HCT116 (cell line): Measurements from ENCODE around the gene KATNAL1.

Experiments
- EZH2 ChIP-seq: fragments of 200-600 bp; sonication (generic); IDR thresholded peaks from 2 replicates; pipeline ENCODE4 v1.6.1; 2017; ENCODE audit warnings: antibody characterized with exemption, mixed run types
- POLR2A ChIP-seq: IDR thresholded peaks from 2 replicates; pipeline ENCODE4 v1.7.0; 2011; ENCODE audit warnings: borderline replicate concordance; ENCODE audit not compliant: insufficient read depth, insufficient read length; ENCODE audit errors: extremely low read depth
- SIN3A ChIP-seq: IDR thresholded peaks from 2 replicates; pipeline ENCODE4 v1.6.1; 2012; ENCODE audit warnings: low read depth
- SP1 ChIP-seq: IDR thresholded peaks from 2 replicates; pipeline ENCODE4 v1.6.1; 2012; ENCODE audit warnings: low read depth
- YY1 ChIP-seq: IDR thresholded peaks from 2 replicates; pipeline ENCODE4 v1.6.1; 2011; ENCODE audit warnings: low read length, low read depth, moderate library complexity, mild to moderate bottlenecking; ENCODE audit not compliant: insufficient replicate concordance; ENCODE audit errors: extremely low read depth
- TF ChIP-seq, protein P1 (sequence below), 3 experiments: fragments of 200-600 bp in 1 of 3; sonication (generic) in 1 of 3; IDR thresholded peaks in 2 of 3; conservative IDR thresholded peaks in 1 of 3; 2 replicates each; pipeline ENCODE4 v1.5.1; 2012 to 2017; ENCODE audit warnings: low read depth in 2 of 3, low read length in 2 of 3, antibody characterized with exemption in 1 of 3, borderline replicate concordance in 1 of 3, control low read depth in 1 of 3, mild to moderate bottlenecking in 1 of 3, mixed read lengths in 1 of 3, mixed run types in 1 of 3, moderate library complexity in 1 of 3; ENCODE audit not compliant: insufficient read depth in 1 of 3
- TF ChIP-seq, protein P2 (sequence below): IDR thresholded peaks from 2 replicates; pipeline ENCODE4 v1.6.1; 2011; ENCODE audit warnings: mild to moderate bottlenecking, low read length, moderate library complexity; ENCODE audit not compliant: insufficient replicate concordance; ENCODE audit errors: extremely low read depth
- TF ChIP-seq, protein P3 (sequence below): IDR thresholded peaks from 2 replicates; pipeline ENCODE4 v1.6.1; 2012

DNA sequence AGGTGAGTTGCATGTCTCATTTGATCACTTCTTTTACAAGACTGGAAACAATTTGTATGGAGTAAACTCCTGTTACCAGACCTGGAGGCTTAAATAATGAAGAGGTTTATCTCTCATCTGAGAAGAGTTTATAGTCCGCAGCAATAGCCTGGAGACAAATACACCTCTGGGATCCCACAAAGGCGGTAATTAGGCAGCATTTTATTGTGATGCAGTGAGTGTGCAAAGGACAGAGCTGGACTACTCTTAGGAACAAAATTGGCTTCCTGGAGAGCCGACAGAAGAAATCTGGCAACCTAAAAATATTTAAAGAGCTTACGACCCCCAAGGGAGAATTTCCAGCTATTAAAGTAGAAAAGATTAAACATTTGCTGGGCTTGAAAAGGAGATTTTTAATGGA lies 11.8 kb upstream of the KATNAL1 start:
- TF ChIP-seq, protein P1, sequence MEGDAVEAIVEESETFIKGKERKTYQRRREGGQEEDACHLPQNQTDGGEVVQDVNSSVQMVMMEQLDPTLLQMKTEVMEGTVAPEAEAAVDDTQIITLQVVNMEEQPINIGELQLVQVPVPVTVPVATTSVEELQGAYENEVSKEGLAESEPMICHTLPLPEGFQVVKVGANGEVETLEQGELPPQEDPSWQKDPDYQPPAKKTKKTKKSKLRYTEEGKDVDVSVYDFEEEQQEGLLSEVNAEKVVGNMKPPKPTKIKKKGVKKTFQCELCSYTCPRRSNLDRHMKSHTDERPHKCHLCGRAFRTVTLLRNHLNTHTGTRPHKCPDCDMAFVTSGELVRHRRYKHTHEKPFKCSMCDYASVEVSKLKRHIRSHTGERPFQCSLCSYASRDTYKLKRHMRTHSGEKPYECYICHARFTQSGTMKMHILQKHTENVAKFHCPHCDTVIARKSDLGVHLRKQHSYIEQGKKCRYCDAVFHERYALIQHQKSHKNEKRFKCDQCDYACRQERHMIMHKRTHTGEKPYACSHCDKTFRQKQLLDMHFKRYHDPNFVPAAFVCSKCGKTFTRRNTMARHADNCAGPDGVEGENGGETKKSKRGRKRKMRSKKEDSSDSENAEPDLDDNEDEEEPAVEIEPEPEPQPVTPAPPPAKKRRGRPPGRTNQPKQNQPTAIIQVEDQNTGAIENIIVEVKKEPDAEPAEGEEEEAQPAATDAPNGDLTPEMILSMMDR (IDR thresholded peaks at IDR 0.05 in 2 of 3, conservative IDR thresholded peaks at IDR 0.05 in 1 of 3; ENCODE audit: borderline replicate concordance in 1 of 3, insufficient read depth in 1 of 3, low read depth in 2 of 3, low read length in 2 of 3): no peak
- TF ChIP-seq POLR2A: no peak
- no peak for TF ChIP-seq SP1
- TF ChIP-seq, protein P2, sequence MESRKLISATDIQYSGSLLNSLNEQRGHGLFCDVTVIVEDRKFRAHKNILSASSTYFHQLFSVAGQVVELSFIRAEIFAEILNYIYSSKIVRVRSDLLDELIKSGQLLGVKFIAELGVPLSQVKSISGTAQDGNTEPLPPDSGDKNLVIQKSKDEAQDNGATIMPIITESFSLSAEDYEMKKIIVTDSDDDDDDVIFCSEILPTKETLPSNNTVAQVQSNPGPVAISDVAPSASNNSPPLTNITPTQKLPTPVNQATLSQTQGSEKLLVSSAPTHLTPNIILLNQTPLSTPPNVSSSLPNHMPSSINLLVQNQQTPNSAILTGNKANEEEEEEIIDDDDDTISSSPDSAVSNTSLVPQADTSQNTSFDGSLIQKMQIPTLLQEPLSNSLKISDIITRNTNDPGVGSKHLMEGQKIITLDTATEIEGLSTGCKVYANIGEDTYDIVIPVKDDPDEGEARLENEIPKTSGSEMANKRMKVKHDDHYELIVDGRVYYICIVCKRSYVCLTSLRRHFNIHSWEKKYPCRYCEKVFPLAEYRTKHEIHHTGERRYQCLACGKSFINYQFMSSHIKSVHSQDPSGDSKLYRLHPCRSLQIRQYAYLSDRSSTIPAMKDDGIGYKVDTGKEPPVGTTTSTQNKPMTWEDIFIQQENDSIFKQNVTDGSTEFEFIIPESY: no peak
- TF ChIP-seq EZH2: no peak
- TF ChIP-seq YY1: no peak
- TF ChIP-seq, protein P3, sequence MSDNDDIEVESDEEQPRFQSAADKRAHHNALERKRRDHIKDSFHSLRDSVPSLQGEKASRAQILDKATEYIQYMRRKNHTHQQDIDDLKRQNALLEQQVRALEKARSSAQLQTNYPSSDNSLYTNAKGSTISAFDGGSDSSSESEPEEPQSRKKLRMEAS: no peak
- no peak for TF ChIP-seq SIN3A
